Transverse colon (tissue), 4 donors: ENCODE results near the gene KCNJ6.

Experiments
- CTCF ChIP-seq, 5 experiments: fragments of 200-600 bp in 3 of 5; fragments of 450-650 bp in 2 of 5; sonication (generic) in 3 of 5; IDR thresholded peaks; 1 replicate in 2 of 5; 2 replicates in 3 of 5; pipeline ENCODE4 v1.5.1; 2016 to 2017; ENCODE audit warnings: antibody characterized with exemption in 5 of 5, inconsistent platforms in 3 of 5, mild to moderate bottlenecking in 2 of 5, moderate library complexity in 1 of 5
- EP300 ChIP-seq: sonication (generic); formaldehyde crosslinking; IDR thresholded peaks from one replicate; pipeline ENCODE4 v1.6.1; 2017; ENCODE audit warnings: antibody characterized with exemption, low read depth
- POLR2A ChIP-seq: fragments of 450-650 bp; IDR thresholded peaks from one replicate; pipeline ENCODE4 v1.6.1; 2016; ENCODE audit warnings: antibody characterized with exemption, mild to moderate bottlenecking, moderate library complexity
- POLR2AphosphoS5 ChIP-seq, 3 donors: sonication (generic); formaldehyde crosslinking; IDR thresholded peaks; one replicate each; pipeline ENCODE4 v1.6.1; 2016; ENCODE audit warnings: antibody characterized with exemption in 3 of 3

DNA sequence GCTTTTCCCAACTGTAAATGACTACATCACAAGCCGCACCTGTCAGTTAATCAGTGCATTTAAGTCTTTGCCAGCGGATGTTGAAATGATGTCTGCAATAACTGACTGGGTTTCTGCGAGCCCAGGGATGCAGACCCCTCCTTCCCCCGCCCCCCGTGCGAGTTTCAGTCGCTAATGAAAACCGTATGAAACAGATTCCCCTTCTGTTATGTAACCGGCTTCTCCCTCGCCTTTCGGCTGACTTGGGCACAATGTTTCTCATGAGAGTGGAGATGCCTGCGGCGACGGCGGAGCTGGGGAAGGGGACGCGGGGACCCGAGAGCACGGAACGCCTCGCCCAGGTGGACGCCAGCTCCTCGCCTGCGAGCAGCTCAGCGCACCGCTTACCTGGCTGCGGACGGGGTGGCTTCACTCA, 753 bp downstream of the KCNJ6 start:
- no peak for TF ChIP-seq POLR2A
- TF ChIP-seq CTCF (IDR thresholded peaks at IDR 0.05) = no peak
- TF ChIP-seq POLR2AphosphoS5 (IDR thresholded peaks at IDR 0.05) = no peak
- TF ChIP-seq EP300 = no peak
